SK-N-SH (cell line): Measurements from ENCODE around the gene PTGR3. TPM values are rescaled to one million over a fixed set of nuclear protein-coding genes. Genes with fewer than 3 reads are reported as not detected.

ENCODE experiments used
- CTCF ChIA-PET: fragments of 300-600, 350-600 bp; formaldehyde crosslinking; extraction: SDS; loops from one replicate; lab custom pipeline; 2021; lab: Yijun Ruan, JAX
- POLR2A ChIA-PET: fragments of 350-600 bp; sonication (Branson Sonifier 250); formaldehyde crosslinking; extraction: SDS; loops from one replicate; lab custom pipeline; 2020; ENCODE audit warnings: antibody characterized with exemption, inconsistent platforms; lab: Yijun Ruan, JAX
- DNase-seq: peaks from one replicate; pipeline ENCODE4 v3.0.0; 2012
- H2AFZ ChIP-seq: fragments of 200-600 bp; sonication (generic); 2 replicates; pipeline ENCODE4 v1.8.1; 2016; ENCODE audit warnings: antibody characterized with exemption, mild to moderate bottlenecking, low read depth
- H3F3A ChIP-seq: fragments of 200-600 bp; sonication (generic); replicated peaks from 2 replicates; pipeline ENCODE3; 2016; ENCODE audit warnings: antibody characterized with exemption, mild to moderate bottlenecking; ENCODE audit not compliant: insufficient read depth
- H3K27ac ChIP-seq, 2 experiments: fragments of 200-500 bp in 1 of 2; fragments of 200-600 bp in 1 of 2; sonication (Bioruptor generic) in 1 of 2; sonication (generic), shearing (Covaris generic) in 1 of 2; 2 replicates each; pipeline versions ENCODE4 v1.5.1 to v1.6.1; 2014 to 2016; ENCODE audit warnings: low read depth in 2 of 2, inconsistent platforms in 1 of 2, low read length in 1 of 2, mild to moderate bottlenecking in 1 of 2, mixed read lengths in 1 of 2
- H3K27me3 ChIP-seq: fragments of 200-600 bp; sonication (generic), shearing (Covaris generic); 2 replicates; pipeline ENCODE4 v1.6.1; 2016; ENCODE audit warnings: mixed run types; ENCODE audit not compliant: insufficient read depth
- H3K36me3 ChIP-seq, 2 experiments: fragments of 200-500 bp in 1 of 2; fragments of 200-600 bp in 1 of 2; sonication (Bioruptor generic) in 1 of 2; sonication (generic) in 1 of 2; replicated peaks in 1 of 2; 2 replicates each; pipeline versions ENCODE3 to v1.5.1; 2014 to 2016; ENCODE audit warnings: low read length in 1 of 2, mild to moderate bottlenecking in 1 of 2; ENCODE audit not compliant: insufficient read depth in 2 of 2, control insufficient read depth in 1 of 2
- H3K4me1 ChIP-seq, 2 experiments: fragments of 200-500 bp in 1 of 2; fragments of 200-600 bp in 1 of 2; sonication (Bioruptor generic) in 1 of 2; sonication (generic), shearing (Covaris generic) in 1 of 2; 2 replicates each; pipeline versions ENCODE4 v1.5.1 to v1.6.1; 2014 to 2016; ENCODE audit warnings: low read depth in 1 of 2, low read length in 1 of 2, mixed run types in 1 of 2; ENCODE audit not compliant: insufficient read depth in 2 of 2, control insufficient read depth in 1 of 2
- H3K4me2 ChIP-seq: fragments of 200-600 bp; sonication (generic), shearing (Covaris generic); 2 replicates; pipeline ENCODE4 v1.6.1; 2017; ENCODE audit warnings: mixed run types
- H3K4me3 ChIP-seq, 2 experiments: fragments of 200-500 bp in 1 of 2; fragments of 200-600 bp in 1 of 2; sonication (Bioruptor generic) in 1 of 2; sonication (generic), shearing (Covaris generic) in 1 of 2; 2 replicates each; pipeline versions ENCODE4 v1.5.1 to v1.8.1; 2014 to 2016; ENCODE audit warnings: low read depth in 2 of 2, inconsistent platforms in 1 of 2, low read length in 1 of 2, mild to moderate bottlenecking in 1 of 2, mixed read lengths in 1 of 2, moderate library complexity in 1 of 2
- H3K79me2 ChIP-seq: fragments of 200-600 bp; sonication (generic); 2 replicates; pipeline ENCODE4 v1.8.1; 2017; ENCODE audit warnings: mild to moderate bottlenecking; ENCODE audit not compliant: insufficient read depth
- H3K9ac ChIP-seq: fragments of 200-600 bp; sonication (generic); 2 replicates; pipeline ENCODE4 v1.6.1; 2017; ENCODE audit warnings: mixed run types
- H3K9me2 ChIP-seq: fragments of 200-600 bp; sonication (generic); 2 replicates; pipeline ENCODE4 v1.6.1; 2017; ENCODE audit warnings: mixed run types
- H3K9me3 ChIP-seq: fragments of 200-600 bp; sonication (generic); 2 replicates; pipeline ENCODE4 v1.6.1; 2017; ENCODE audit warnings: mixed run types, mild to moderate bottlenecking, moderate library complexity
- H4K20me1 ChIP-seq: fragments of 200-600 bp; sonication (generic); 2 replicates; pipeline ENCODE4 v1.6.1; 2017; ENCODE audit warnings: mild to moderate bottlenecking, mixed run types; ENCODE audit not compliant: insufficient read depth
- EZH2phosphoT487 ChIP-seq: fragments of 200-600 bp; sonication (generic); IDR thresholded peaks from 2 replicates; pipeline ENCODE4 v1.6.1; 2017; ENCODE audit warnings: low read depth, mixed run types, mild to moderate bottlenecking, antibody characterized with exemption, moderate library complexity, borderline replicate concordance
- GATA2 ChIP-seq: sonication (generic); formaldehyde crosslinking; IDR thresholded peaks from 2 replicates; pipeline ENCODE4 v1.5.0; 2020; ENCODE audit warnings: mild to moderate bottlenecking, missing genetic modification reagents
- TCF12 ChIP-seq: IDR thresholded peaks from 2 replicates; pipeline ENCODE4 v1.4.0; 2012
- WGBS: methylation state at CpG from one replicate; pipeline ENCODE4 v1.1.6; 2017; ENCODE audit warnings: low lambda C conversion rate; 5-methylcytosine and 5-hydroxymethylcytosine counted together
- polyA plus RNA-seq, 3 experiments: library from polyadenylated mRNA; depleted of rRNA; stranded (reverse); fragments of >200 nt; gene quantifications; 2 replicates each; pipeline ENCODE4 v1.2.3, GENCODE V29; 2012

PTGR3 gene
- polyA plus RNA-seq, 1 of the 3 experiments (the other 2 are of a cell fraction) = 20.7 TPM

DNA sequence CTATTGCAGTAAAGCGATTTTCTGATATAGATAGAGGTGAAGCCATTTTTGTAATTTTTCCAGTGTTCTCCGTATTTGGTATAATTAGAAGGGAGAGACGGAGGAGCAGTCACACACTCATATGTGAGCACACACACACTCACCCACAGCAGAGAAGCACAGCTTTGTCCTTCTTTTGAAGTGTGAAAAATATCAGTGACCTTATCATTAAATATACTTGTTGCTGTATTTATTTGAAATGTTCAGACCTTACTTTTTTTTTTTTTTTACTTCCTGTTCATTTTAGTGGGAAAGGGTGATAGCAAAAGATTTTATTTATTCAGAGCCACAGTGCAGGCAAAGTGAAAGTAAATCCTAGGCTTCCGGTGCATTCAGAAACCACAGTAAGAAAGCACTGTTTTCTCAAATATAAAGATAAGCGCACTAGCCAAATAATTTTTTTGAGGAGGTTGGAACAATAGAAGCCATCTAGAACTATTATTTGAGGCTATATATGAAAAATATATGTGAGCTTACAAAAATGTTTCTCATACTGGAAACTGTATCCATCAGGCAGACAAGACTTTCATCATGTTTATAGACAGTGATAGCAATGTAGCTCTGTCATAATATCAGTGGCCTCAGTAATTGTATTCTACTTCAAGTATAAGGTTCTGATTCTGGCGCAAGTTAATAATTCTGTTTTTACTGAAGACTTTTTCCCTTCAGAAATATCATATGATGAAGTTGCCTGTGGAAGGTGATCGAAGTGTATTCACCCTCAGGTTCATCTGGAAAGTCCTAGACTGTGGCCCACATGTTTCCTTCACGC lies 38.9 kb upstream of the PTGR3 start:
- WGBS = 39% methylated on average over 8 of the region's 8 CpGs
- H3K27ac ChIP-seq = peak overlapping the region; percentile 64 to 88
- TF ChIP-seq EZH2phosphoT487 = no peak

DNA sequence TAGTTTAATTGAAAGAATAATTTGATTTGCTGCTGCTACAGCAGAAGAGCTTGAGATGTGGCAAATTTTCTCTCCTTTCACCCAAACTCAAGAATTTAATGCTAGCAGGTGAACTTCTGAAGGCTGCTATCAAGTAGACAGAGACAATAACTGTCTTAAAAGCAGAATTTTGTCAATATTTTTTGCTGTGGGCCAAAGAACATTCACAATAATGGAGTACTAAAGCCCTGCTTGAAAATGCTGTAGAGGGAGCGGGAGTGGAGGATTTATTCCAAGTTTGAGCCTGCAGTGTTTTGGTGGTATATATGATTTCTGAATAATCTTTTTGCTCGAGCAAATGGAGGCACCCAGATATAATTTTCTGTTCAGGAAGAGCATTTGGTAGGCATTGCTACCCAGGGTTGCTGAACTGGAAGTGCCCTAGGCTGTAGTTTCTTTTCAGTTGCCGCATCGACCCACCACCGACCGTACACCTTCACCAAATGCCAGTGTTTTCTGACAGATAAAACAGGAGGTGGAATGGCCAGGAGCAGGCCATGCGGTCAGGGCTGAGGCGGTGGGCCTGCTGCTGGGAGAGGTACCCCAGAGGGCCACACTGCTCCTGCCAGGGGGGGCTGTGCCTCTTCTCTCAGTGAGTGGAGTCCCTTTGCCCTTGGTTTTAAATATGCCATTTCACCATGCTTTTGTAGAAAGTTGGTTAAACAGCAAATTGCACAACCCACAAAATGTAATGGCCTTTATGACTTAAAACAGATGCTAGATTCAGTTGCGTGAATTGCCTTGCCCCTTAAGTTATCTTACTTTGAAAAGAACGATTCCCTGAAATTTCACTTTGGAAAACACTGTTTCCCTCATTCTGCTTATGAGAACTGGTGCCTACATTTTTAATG lies 38.0 kb upstream of the PTGR3 start:
- H3K4me1 ChIP-seq = peaks cover 0 to 49% of the 10 kb centered on the region in 2 experiments; a peak in 2 of 4 replicates
- TF ChIP-seq GATA2 (CRISPR knock-in tag) (no peak; the same call in 1 of the 2 replicates), TCF12 (no peak)
- H3K4me3 ChIP-seq = peak overlapping the region; percentile 42 to 56
- H3F3A ChIP-seq = peaks cover 7% of the 10 kb centered on the region
- ChIA-PET POLR2A (interaction anchor here (0.6 kb wide), 1 partner anchor 59 kb away, joined by 3 read pairs; no protein-coding TSS in a partner anchor), CTCF (interaction anchor here (0.7 to 1.9 kb wide), 2 partner anchors 9 to 414 kb away, joined by 3 to 5 read pairs; no protein-coding TSS in a partner anchor)
- H2AFZ ChIP-seq = peak overlapping the region; percentile 74
- DNase-seq = peak; percentile 53
- H3K27me3 ChIP-seq = no peaks in the 10 kb centered on the region
- no peaks in the 10 kb centered on the region for H3K9me3 ChIP-seq
- H3K27ac ChIP-seq = peak overlapping the region; percentile 64 to 88
- H3K4me2 ChIP-seq = peak overlapping the region; percentile 74
- 0 out of 2 replicates have a peak, but pooled peaks cover 3% of the 10 kb centered on the region for H3K79me2 ChIP-seq
- H3K9ac ChIP-seq = peak overlapping the region; percentile 59
- no peaks in the 10 kb centered on the region for H3K9me2 ChIP-seq
- no peaks in the 10 kb centered on the region for H4K20me1 ChIP-seq
- WGBS = 73% methylated on average over 8 of the region's 10 CpGs
- no peaks in the 10 kb centered on the region for H3K36me3 ChIP-seq

More for the DNA sequence above, 38.9 kb upstream of the PTGR3 start:
- Histone ChIP-seq H3K4me3 (peak overlapping the region; percentile 42 to 56), H3K4me2 (peak overlapping the region; percentile 74), H3K36me3 (no peaks in the 10 kb centered on the region), H3K9me2 (no peaks in the 10 kb centered on the region), H3K4me1 (peaks cover 0 to 53% of the 10 kb centered on the region in 2 experiments; a peak in 2 of 4 replicates), H4K20me1 (no peaks in the 10 kb centered on the region), H3K9me3 (no peaks in the 10 kb centered on the region), H3K9ac (peak overlapping the region; percentile 59), H3K79me2 (0 out of 2 replicates have a peak, but pooled peaks cover 1% of the 10 kb centered on the region), H2AFZ (peak overlapping the region; percentile 74), H3K27me3 (no peaks in the 10 kb centered on the region), H3F3A (peaks cover 7% of the 10 kb centered on the region)
- ChIA-PET POLR2A (interaction anchor here (0.6 kb wide), 1 partner anchor 60 kb away, joined by 3 read pairs; no protein-coding TSS in a partner anchor), CTCF (interaction anchor here (1.6 kb wide), 1 partner anchor 44 kb away, joined by 3 read pairs; no protein-coding TSS in a partner anchor)
- DNase-seq = no peak
